Trophoblast cell (in vitro differentiated cells and primary cell): Measurements from ENCODE around the gene LIN28A.
"Not testable (repeated sequence)": the region's sequence is repeated elsewhere in the genome, so short reads cannot be mapped to it uniquely, and the experiment has no call there.

Experiments used
- DNase-seq, 2 donors: peaks; one replicate each; pipeline ENCODE4 v3.0.0-alpha.2; 2016
- H2AFZ ChIP-seq: 2 replicates; pipeline ENCODE4 v1.6.1; 2013; ENCODE audit warnings: low read length, moderate library complexity, mild to moderate bottlenecking; ENCODE audit not compliant: insufficient read depth, poor library complexity
- H2AK5ac ChIP-seq: 2 replicates; pipeline ENCODE4 v1.6.1; 2013; ENCODE audit warnings: mild to moderate bottlenecking, low read length
- H2BK120ac ChIP-seq: 2 replicates; pipeline ENCODE4 v1.6.1; 2013; ENCODE audit warnings: low read length, mild to moderate bottlenecking, moderate library complexity; ENCODE audit not compliant: insufficient read depth, poor library complexity
- H2BK12ac ChIP-seq: 2 replicates; pipeline ENCODE4 v1.6.1; 2013; ENCODE audit warnings: mild to moderate bottlenecking, low read length, moderate library complexity
- H2BK5ac ChIP-seq: 2 replicates; pipeline ENCODE4 v1.6.1; 2013; ENCODE audit warnings: low read length, low read depth, moderate library complexity, mild to moderate bottlenecking; ENCODE audit not compliant: poor library complexity
- H3K14ac ChIP-seq: 2 replicates; pipeline ENCODE4 v1.6.1; 2013; ENCODE audit warnings: mild to moderate bottlenecking, low read length
- H3K18ac ChIP-seq: 2 replicates; pipeline ENCODE4 v1.6.1; 2013; ENCODE audit warnings: mild to moderate bottlenecking, low read length
- H3K23ac ChIP-seq: 2 replicates; pipeline ENCODE4 v1.6.1; 2013; ENCODE audit warnings: low read length
- H3K27ac ChIP-seq: 2 replicates; pipeline ENCODE4 v1.5.1; 2013; ENCODE audit warnings: low read depth, mild to moderate bottlenecking, inconsistent platforms, low read length, moderate library complexity
- H3K27me3 ChIP-seq: 2 replicates; pipeline ENCODE4 v1.6.1; 2013; ENCODE audit warnings: inconsistent platforms, mild to moderate bottlenecking, low read length, moderate library complexity; ENCODE audit not compliant: insufficient read depth
- H3K36me3 ChIP-seq, 2 experiments: 1 replicate in 1 of 2; 2 replicates in 1 of 2; pipeline ENCODE4 v1.6.1; 2013; ENCODE audit warnings: low read length in 2 of 2, mild to moderate bottlenecking in 2 of 2, moderate library complexity in 1 of 2; ENCODE audit not compliant: insufficient read depth in 2 of 2, control insufficient read depth in 1 of 2
- H3K4ac ChIP-seq: 2 replicates; pipeline ENCODE4 v1.6.1; 2013; ENCODE audit warnings: low read depth, mild to moderate bottlenecking, low read length, moderate library complexity
- H3K4me1 ChIP-seq, 2 experiments: 1 replicate in 1 of 2; 2 replicates in 1 of 2; pipeline ENCODE4 v1.6.1; 2013; ENCODE audit warnings: low read length in 2 of 2, mild to moderate bottlenecking in 2 of 2, moderate library complexity in 1 of 2; ENCODE audit not compliant: insufficient read depth in 2 of 2, control insufficient read depth in 1 of 2
- H3K4me2 ChIP-seq: 2 replicates; pipeline ENCODE4 v1.6.1; 2013; ENCODE audit warnings: inconsistent platforms, mild to moderate bottlenecking, low read length, moderate library complexity
- H3K4me3 ChIP-seq: 2 replicates; pipeline ENCODE4 v1.5.1; 2013; ENCODE audit warnings: mild to moderate bottlenecking, low read depth, low read length, inconsistent platforms
- H3K79me1 ChIP-seq: one replicate; pipeline ENCODE4 v1.6.1; 2013; ENCODE audit warnings: low read length
- H3K79me2 ChIP-seq: 2 replicates; pipeline ENCODE4 v1.6.1; 2013; ENCODE audit warnings: low read length, mild to moderate bottlenecking; ENCODE audit not compliant: control insufficient read depth, insufficient read depth, poor library complexity
- H3K9ac ChIP-seq: 2 replicates; pipeline ENCODE4 v1.6.1; 2013; ENCODE audit warnings: mild to moderate bottlenecking, low read length
- H3K9me3 ChIP-seq: 2 replicates; pipeline ENCODE4 v1.6.1; 2013; ENCODE audit warnings: low read depth, mild to moderate bottlenecking, control low read depth, inconsistent platforms, low read length; ENCODE audit not compliant: insufficient read depth
- H4K12ac ChIP-seq: 2 replicates; pipeline ENCODE4 v1.6.1; 2013; ENCODE audit warnings: low read depth, mild to moderate bottlenecking, low read length, moderate library complexity
- H4K8ac ChIP-seq: 2 replicates; pipeline ENCODE4 v1.6.1; 2013; ENCODE audit warnings: low read depth, mild to moderate bottlenecking, low read length, moderate library complexity
- H4K91ac ChIP-seq: one replicate; pipeline ENCODE4 v1.6.1; 2013; ENCODE audit warnings: low read depth, mild to moderate bottlenecking, low read length, moderate library complexity
- WGBS: extraction: QIAGEN DNeasy Blood & Tissue Kit; methylation state at CpG from one replicate; pipeline ENCODE4 v1.1.7; 2013; ENCODE audit warnings: missing lambda C conversion rate; ENCODE audit not compliant: insufficient read length, insufficient coverage; ENCODE audit errors: extremely low coverage; 5-methylcytosine and 5-hydroxymethylcytosine counted together

The LIN28A gene

GRCh38 chr1:26378088-26378878 lies 32.3 kb upstream of the LIN28A start:
- no peak overlapping the region for H3K4me2 ChIP-seq
- DNase-seq = peak; percentile 57 to 85
- WGBS = no CpG with 5 or more reads among the region's 5 CpGs

DNA sequence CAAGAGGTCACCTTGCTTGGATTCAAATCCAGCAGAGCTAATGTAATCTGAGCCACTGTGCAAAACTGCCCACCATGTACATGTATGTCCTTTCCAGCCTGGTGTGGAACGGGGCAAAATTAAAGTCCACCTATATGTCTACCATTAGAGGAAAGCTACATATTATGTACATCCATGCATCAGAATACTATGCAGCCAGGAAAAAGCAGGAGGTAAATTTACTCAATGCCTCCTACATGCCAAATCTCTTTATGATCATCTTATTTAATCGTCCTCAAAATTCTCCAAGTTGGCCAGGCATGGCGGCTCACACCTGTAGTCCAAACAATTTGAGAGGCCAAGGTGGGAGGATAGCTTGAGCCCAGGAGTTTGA lies 31.8 kb upstream of the LIN28A start:
- no peak overlapping the region for H3K4me3 ChIP-seq
- H2AFZ ChIP-seq = no peak overlapping the region
- H3K4me1 ChIP-seq = peaks cover 6% of the 10 kb centered on the region in 2 experiments
- H2BK5ac ChIP-seq = no peak overlapping the region
- H3K36me3 ChIP-seq = no peaks in the 10 kb centered on the region
- H4K12ac ChIP-seq = no peak overlapping the region
- H3K9me3 ChIP-seq = no peaks in the 10 kb centered on the region
- no CpG with 5 or more reads among the region's 3 CpGs for WGBS
- H3K79me2 ChIP-seq = no peaks in the 10 kb centered on the region
- no peak overlapping the region for H3K23ac ChIP-seq
- H3K18ac ChIP-seq = no peak overlapping the region
- H2AK5ac ChIP-seq = no peak overlapping the region
- H3K79me1 ChIP-seq = no peaks in the 10 kb centered on the region
- no peak overlapping the region for H4K8ac ChIP-seq
- no peak overlapping the region for H3K4ac ChIP-seq
- no peak overlapping the region for H2BK120ac ChIP-seq
- no peak for DNase-seq
- no peaks in the 10 kb centered on the region for H3K27me3 ChIP-seq
- H2BK12ac ChIP-seq = no peak overlapping the region
- H3K9ac ChIP-seq = no peak overlapping the region
- H3K14ac ChIP-seq = no peak overlapping the region
- H4K91ac ChIP-seq = no peak overlapping the region
- H3K4me2 ChIP-seq = no peak overlapping the region
- H3K27ac ChIP-seq = no peak overlapping the region

More at GRCh38 chr1:26378088-26378878, 32.3 kb upstream of the LIN28A start:
- no peak overlapping the region for H2AK5ac ChIP-seq
- H2BK120ac ChIP-seq = no peak overlapping the region
- H3K14ac ChIP-seq = no peak overlapping the region
- H2BK5ac ChIP-seq = no peak overlapping the region
- no peaks in the 10 kb centered on the region for H3K27me3 ChIP-seq
- no peak overlapping the region for H3K18ac ChIP-seq
- H3K79me2 ChIP-seq = no peaks in the 10 kb centered on the region
- H4K8ac ChIP-seq = no peak overlapping the region
- H3K79me1 ChIP-seq = no peaks in the 10 kb centered on the region
- no peak overlapping the region for H3K27ac ChIP-seq
- no peak overlapping the region for H3K4me3 ChIP-seq
- no peaks in the 10 kb centered on the region for H3K36me3 ChIP-seq
- H3K9ac ChIP-seq = no peak overlapping the region
- H2AFZ ChIP-seq = no peak overlapping the region
- H4K91ac ChIP-seq = no peak overlapping the region
- H3K4me1 ChIP-seq = peaks cover 6% of the 10 kb centered on the region in 2 experiments
- H3K4ac ChIP-seq = no peak overlapping the region
- H3K9me3 ChIP-seq = no peaks in the 10 kb centered on the region
- H3K23ac ChIP-seq = no peak overlapping the region
- no peak overlapping the region for H4K12ac ChIP-seq
- H2BK12ac ChIP-seq = no peak overlapping the region

DNA sequence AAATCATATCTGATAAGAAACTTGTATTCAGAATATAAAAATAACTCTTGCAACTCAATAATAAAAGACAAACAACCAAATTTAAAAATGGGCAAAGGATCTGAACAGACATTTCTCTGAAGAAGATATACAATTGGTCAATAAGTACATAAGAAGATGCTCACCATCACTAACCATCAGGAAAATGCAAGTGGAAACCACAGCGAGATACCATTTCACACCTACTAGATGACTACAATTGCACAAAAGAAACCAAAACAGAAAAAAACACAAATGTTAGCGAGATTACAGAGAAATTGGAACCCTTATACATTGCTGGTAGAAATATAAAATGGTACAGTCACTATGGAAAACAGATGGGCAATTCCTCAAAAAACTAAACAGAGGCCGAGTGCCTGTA lies 26.5 kb upstream of the LIN28A start:
- Histone ChIP-seq H2AK5ac (no peak overlapping the region), H3K9ac (no peak overlapping the region), H4K8ac (no peak overlapping the region), H3K4me2 (no peak overlapping the region), H3K4me1 (no peaks in the 10 kb centered on the region), H3K4me3 (no peak overlapping the region), H2AFZ (no peak overlapping the region), H3K4ac (no peak overlapping the region), H3K18ac (no peak overlapping the region), H4K12ac (no peak overlapping the region), H3K36me3 (no peaks in the 10 kb centered on the region), H3K27me3 (no peaks in the 10 kb centered on the region), H3K9me3 (no peaks in the 10 kb centered on the region), H3K23ac (no peak overlapping the region), H3K27ac (no peak overlapping the region), H3K79me1 (no peaks in the 10 kb centered on the region), H2BK12ac (no peak overlapping the region), H3K14ac (no peak overlapping the region), H2BK120ac (no peak overlapping the region), H4K91ac (no peak overlapping the region), H3K79me2 (no peaks in the 10 kb centered on the region), H2BK5ac (no peak overlapping the region)
- no peak for DNase-seq
- no CpG with 5 or more reads among the region's 3 CpGs for WGBS

DNA sequence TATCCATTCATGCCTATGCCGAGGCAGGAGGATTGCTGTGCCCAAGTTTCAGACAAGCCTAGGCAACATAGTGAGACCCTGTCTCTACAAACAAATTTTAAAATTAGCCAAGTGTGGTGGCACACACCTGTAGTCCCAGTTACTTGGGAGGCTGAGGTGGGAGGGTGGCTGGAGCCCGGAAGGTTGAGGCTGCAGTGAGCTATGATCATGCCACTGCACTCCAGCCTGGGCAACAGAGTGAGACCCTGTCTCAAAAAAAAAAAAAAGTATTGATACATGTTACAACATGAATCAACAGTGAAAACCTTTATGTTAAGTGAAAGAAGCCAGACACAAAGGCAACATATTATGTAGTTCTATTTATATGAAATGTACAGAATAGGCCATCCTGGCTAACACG lies 25.6 kb upstream of the LIN28A start:
- not testable (repeated sequence) for H3K23ac ChIP-seq, H3K4me3 ChIP-seq, H3K79me2 ChIP-seq, H3K9me3 ChIP-seq, H3K9ac ChIP-seq, H2AFZ ChIP-seq, H3K4me2 ChIP-seq, H3K4me1 ChIP-seq, DNase-seq, H3K36me3 ChIP-seq, H3K27ac ChIP-seq, H3K27me3 ChIP-seq, H4K91ac ChIP-seq, H4K12ac ChIP-seq, H3K4ac ChIP-seq, H2BK5ac ChIP-seq, H2BK120ac ChIP-seq, H4K8ac ChIP-seq, H3K14ac ChIP-seq, H3K18ac ChIP-seq, H3K79me1 ChIP-seq, H2AK5ac ChIP-seq, H2BK12ac ChIP-seq
- WGBS = no CpG with 5 or more reads among the region's 3 CpGs
